Neural progenitor cell (in vitro differentiated cells): Measurements from ENCODE around the gene TGFBR3. TPM values are rescaled to one million over a fixed set of nuclear protein-coding genes. Genes with fewer than 3 reads are reported as not detected.
A peak's percentile ranks its signal among the peaks of the same experiment; 100 is the strongest.

Experiments used
- DNase-seq: peaks from one replicate; pipeline ENCODE4 v3.0.0-alpha.2; 2016; ENCODE audit warnings: low spot score
- H2AFZ ChIP-seq: fragments of 200-600 bp; sonication (generic); replicated peaks from 2 replicates; pipeline ENCODE4 v1.6.1; 2016; ENCODE audit warnings: antibody characterized with exemption
- H3F3A ChIP-seq: fragments of 200-600 bp; sonication (generic); 2 replicates; pipeline ENCODE4 v1.6.1; 2016; ENCODE audit warnings: antibody characterized with exemption, low read depth
- H3K27ac ChIP-seq: fragments of 200-600 bp; sonication (generic); 2 replicates; pipeline ENCODE4 v1.5.1; 2016; ENCODE audit warnings: mild to moderate bottlenecking
- H3K27me3 ChIP-seq: fragments of 200-600 bp; sonication (generic); 2 replicates; pipeline ENCODE4 v1.6.1; 2016; ENCODE audit warnings: mild to moderate bottlenecking, moderate library complexity
- H3K36me3 ChIP-seq: fragments of 200-600 bp; sonication (generic); 2 replicates; pipeline ENCODE4 v1.5.1; 2016
- H3K4me1 ChIP-seq: fragments of 200-600 bp; sonication (generic); 2 replicates; pipeline ENCODE4 v1.6.1; 2016; ENCODE audit warnings: mixed run types
- H3K4me2 ChIP-seq: fragments of 200-600 bp; sonication (generic); 2 replicates; pipeline ENCODE4 v1.6.1; 2016
- H3K4me3 ChIP-seq: fragments of 200-600 bp; sonication (generic); 2 replicates; pipeline ENCODE4 v1.5.1; 2016
- H3K79me2 ChIP-seq: fragments of 200-600 bp; sonication (generic); 2 replicates; pipeline ENCODE4 v1.6.1; 2016; ENCODE audit warnings: low read depth
- H3K9ac ChIP-seq: fragments of 200-600 bp; sonication (generic); 2 replicates; pipeline ENCODE4 v1.6.1; 2016
- H3K9me3 ChIP-seq: fragments of 200-600 bp; sonication (generic); 2 replicates; pipeline ENCODE4 v1.5.1; 2016; ENCODE audit warnings: low read depth
- H4K20me1 ChIP-seq: fragments of 200-600 bp; sonication (generic); 2 replicates; pipeline ENCODE4 v1.6.1; 2016; ENCODE audit warnings: low read depth
- H3K27ac Mint-ChIP-seq: 3 replicates; pipeline ENCODE4 v1.8.0; 2021; ENCODE audit warnings: mixed read lengths
- H3K27me3 Mint-ChIP-seq: 2 replicates; pipeline ENCODE4 v1.8.0; 2022; ENCODE audit warnings: low read depth, mild to moderate bottlenecking, inconsistent platforms, moderate library complexity, mixed read lengths; ENCODE audit not compliant: insufficient read depth
- H3K36me3 Mint-ChIP-seq: 3 replicates; pipeline ENCODE4 v1.8.0; 2021; ENCODE audit warnings: mixed read lengths
- H3K4me1 Mint-ChIP-seq: 3 replicates; pipeline ENCODE4 v1.8.0; 2021; ENCODE audit warnings: mixed read lengths
- H3K4me3 Mint-ChIP-seq: 3 replicates; pipeline ENCODE4 v1.8.0; 2021; ENCODE audit warnings: mild to moderate bottlenecking, moderate library complexity, mixed read lengths
- H3K9me3 Mint-ChIP-seq: 3 replicates; pipeline ENCODE4 v1.8.0; 2020; ENCODE audit warnings: mixed read lengths
- CTCF ChIP-seq: fragments of 200-600 bp; sonication (generic); IDR thresholded peaks from 2 replicates; pipeline ENCODE4 v1.5.1; 2017; ENCODE audit warnings: antibody characterized with exemption, mild to moderate bottlenecking
- EZH2 ChIP-seq: fragments of 200-600 bp; sonication (generic); IDR thresholded peaks from 2 replicates; pipeline ENCODE4 v1.6.1; 2017; ENCODE audit warnings: antibody characterized with exemption, mild to moderate bottlenecking, moderate library complexity
- EZH2phosphoT487 ChIP-seq: fragments of 200-600 bp; sonication (generic); IDR thresholded peaks from 2 replicates; pipeline ENCODE4 v1.6.1; 2017; ENCODE audit warnings: antibody characterized with exemption
- total RNA-seq: library from RNA; depleted of rRNA; stranded (reverse); fragments of >200 nt; gene quantifications from 2 replicates; pipeline ENCODE4 v1.2.3, GENCODE V29; 2015; ENCODE audit warnings: low replicate concordance

Gene TGFBR3
- total RNA-seq, 1 donor from 2014 or later, result 11.8 TPM

DNA sequence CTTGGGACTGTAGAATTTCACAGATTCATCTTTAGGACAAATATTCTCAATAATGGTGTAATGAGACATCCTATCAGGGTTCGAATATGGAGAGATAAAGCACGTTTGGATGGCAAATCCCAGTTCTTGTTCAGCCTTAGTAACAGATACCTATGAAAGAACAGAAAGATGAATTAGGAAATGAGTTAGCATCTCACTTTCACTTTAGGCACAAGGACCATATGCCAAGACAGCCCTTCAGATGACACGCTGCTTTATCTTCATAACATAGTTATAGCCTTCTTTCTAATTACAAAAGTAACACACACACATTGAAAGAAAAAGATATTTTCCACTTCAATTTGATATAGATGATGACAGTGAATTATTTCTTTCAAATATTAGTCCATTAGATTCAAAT lies 173.6 kb downstream of the TGFBR3 start:
- H3K27ac ChIP-seq, result no peak overlapping the region
- no peaks in the 10 kb centered on the region for H3K79me2 ChIP-seq
- no peak overlapping the region for H3K9ac ChIP-seq
- H2AFZ ChIP-seq, result no peak overlapping the region
- no peak overlapping the region for H3K4me3 ChIP-seq
- no peaks in the 10 kb centered on the region for H3K36me3 ChIP-seq
- H3K27me3 Mint-ChIP-seq, result peaks cover 2% of the 10 kb centered on the region
- H4K20me1 ChIP-seq, result no peaks in the 10 kb centered on the region
- no peaks in the 10 kb centered on the region for H3F3A ChIP-seq
- H3K27me3 ChIP-seq, result no peaks in the 10 kb centered on the region
- DNase-seq, result no peak
- H3K36me3 Mint-ChIP-seq, result peaks cover 9% of the 10 kb centered on the region
- H3K9me3 ChIP-seq, result no peaks in the 10 kb centered on the region
- no peak overlapping the region for H3K27ac Mint-ChIP-seq
- peaks cover 8% of the 10 kb centered on the region for H3K4me1 ChIP-seq
- no peaks in the 10 kb centered on the region for H3K9me3 Mint-ChIP-seq
- no peak overlapping the region for H3K4me3 Mint-ChIP-seq
- H3K4me1 Mint-ChIP-seq, result peaks cover 14% of the 10 kb centered on the region
- H3K4me2 ChIP-seq, result no peak overlapping the region
- TF ChIP-seq EZH2phosphoT487, result no peak
- TF ChIP-seq EZH2, result no peak

DNA sequence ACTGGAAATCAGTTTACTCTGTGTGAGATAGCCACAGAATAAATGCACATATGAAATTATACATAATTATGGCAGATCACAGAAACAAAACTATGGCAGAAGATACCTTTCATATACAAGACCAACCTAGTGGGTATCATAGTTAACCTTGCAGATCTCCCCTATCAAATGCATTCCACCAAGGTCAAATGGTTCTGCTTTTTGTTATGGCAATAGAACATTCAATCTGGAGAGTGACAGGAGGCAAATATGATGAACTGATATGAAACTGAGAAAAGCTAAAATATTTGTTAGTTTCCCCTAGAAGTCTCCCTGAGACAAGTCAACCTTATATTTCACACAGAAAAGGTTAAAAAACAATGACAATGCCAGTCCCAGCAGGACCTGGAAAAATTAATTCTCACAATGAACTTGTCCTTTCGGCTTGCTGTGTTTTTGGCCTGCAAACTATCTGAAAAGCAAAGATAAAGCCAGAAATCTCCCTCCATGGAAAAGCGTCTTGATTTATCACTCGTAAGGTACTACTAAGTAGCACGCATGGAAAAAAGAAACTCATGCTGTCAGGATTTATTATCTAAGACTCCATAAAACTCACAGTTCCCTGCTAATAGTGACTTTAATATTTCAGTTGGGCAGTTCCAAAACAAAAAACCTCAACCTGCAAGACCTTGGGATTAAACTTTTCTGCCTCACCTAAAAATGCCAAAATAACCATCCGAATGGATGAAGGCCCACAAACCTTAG lies 174.3 kb downstream of the TGFBR3 start:
- Histone ChIP-seq H3K27ac (no peak overlapping the region), H3K9me3 (no peaks in the 10 kb centered on the region), H3K36me3 (no peaks in the 10 kb centered on the region), H3K27me3 (no peaks in the 10 kb centered on the region), H3F3A (no peaks in the 10 kb centered on the region), H4K20me1 (no peaks in the 10 kb centered on the region), H2AFZ (no peak overlapping the region), H3K79me2 (no peaks in the 10 kb centered on the region), H3K4me3 (no peak overlapping the region), H3K4me1 (peaks cover 8% of the 10 kb centered on the region), H3K9ac (no peak overlapping the region), H3K4me2 (no peak overlapping the region)
- H3K36me3 Mint-ChIP-seq, result peaks cover 9% of the 10 kb centered on the region
- H3K27ac Mint-ChIP-seq, result no peak overlapping the region
- no peak for DNase-seq
- TF ChIP-seq CTCF (no peak), EZH2phosphoT487 (no peak), EZH2 (no peak)
- H3K4me1 Mint-ChIP-seq, result peaks cover 14% of the 10 kb centered on the region
- no peaks in the 10 kb centered on the region for H3K9me3 Mint-ChIP-seq
- peaks cover 2% of the 10 kb centered on the region for H3K27me3 Mint-ChIP-seq
- no peak overlapping the region for H3K4me3 Mint-ChIP-seq

DNA sequence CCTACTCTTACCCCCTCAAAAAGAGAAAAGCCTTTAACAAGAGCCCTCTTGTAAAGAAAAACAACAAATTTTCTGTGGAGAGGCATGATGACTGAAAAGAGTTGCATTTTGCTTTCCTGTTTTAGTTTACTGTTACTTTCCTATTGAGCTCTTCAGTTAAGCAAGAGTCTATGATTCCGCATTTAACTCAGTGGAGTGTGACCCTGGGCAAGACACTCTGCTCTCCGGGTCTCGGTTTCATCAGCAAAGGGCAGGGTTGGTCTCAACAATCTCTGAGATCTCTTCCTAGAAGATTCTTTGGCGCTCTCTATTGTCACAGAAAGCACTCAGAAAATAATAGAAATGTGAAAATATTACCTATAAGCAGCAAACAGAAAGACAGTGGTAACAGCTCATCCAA lies 175.7 kb downstream of the TGFBR3 start:
- H3K27me3 Mint-ChIP-seq, result peaks cover 2% of the 10 kb centered on the region
- Histone ChIP-seq H3K4me3 (no peak overlapping the region), H3K9me3 (no peaks in the 10 kb centered on the region), H2AFZ (no peak overlapping the region), H3K4me1 (peaks cover 15% of the 10 kb centered on the region), H3K79me2 (no peaks in the 10 kb centered on the region), H4K20me1 (no peaks in the 10 kb centered on the region), H3K36me3 (no peaks in the 10 kb centered on the region), H3K9ac (no peak overlapping the region), H3F3A (no peaks in the 10 kb centered on the region), H3K27me3 (no peaks in the 10 kb centered on the region), H3K27ac (no peak overlapping the region), H3K4me2 (no peak overlapping the region)
- H3K9me3 Mint-ChIP-seq, result no peaks in the 10 kb centered on the region
- peaks cover 4% of the 10 kb centered on the region for H3K36me3 Mint-ChIP-seq
- no peak for DNase-seq
- H3K4me1 Mint-ChIP-seq, result peaks cover 14% of the 10 kb centered on the region
- H3K27ac Mint-ChIP-seq, result no peak overlapping the region
- no peak overlapping the region for H3K4me3 Mint-ChIP-seq
- no peak for TF ChIP-seq EZH2
- no peak for TF ChIP-seq EZH2phosphoT487
- TF ChIP-seq CTCF, result no peak

GRCh38 chr1:91708691-91709090 lies 177.3 kb downstream of the TGFBR3 start:
- Histone ChIP-seq H3K9me3 (no peaks in the 10 kb centered on the region), H3K79me2 (no peaks in the 10 kb centered on the region), H3K27me3 (no peaks in the 10 kb centered on the region), H3K4me2 (no peak overlapping the region), H3K9ac (no peak overlapping the region), H3F3A (no peaks in the 10 kb centered on the region), H3K4me1 (peaks cover 14% of the 10 kb centered on the region), H4K20me1 (no peaks in the 10 kb centered on the region), H2AFZ (no peak overlapping the region), H3K36me3 (no peaks in the 10 kb centered on the region), H3K4me3 (no peak overlapping the region), H3K27ac (no peak overlapping the region)
- Mint-ChIP-seq H3K9me3 (no peaks in the 10 kb centered on the region), H3K27me3 (peaks cover 2% of the 10 kb centered on the region), H3K4me3 (no peak overlapping the region), H3K4me1 (peaks cover 13% of the 10 kb centered on the region), H3K36me3 (peaks cover 4% of the 10 kb centered on the region), H3K27ac (peak overlapping the region; percentile 34)
- no peak for DNase-seq
- TF ChIP-seq EZH2phosphoT487 (no peak), CTCF (no peak), EZH2 (no peak)
